Esophagus squamous epithelium (tissue), 4 donors: ENCODE measurements around the gene CA14.

Experiments used
- POLR2A ChIP-seq, 4 donors: fragments of 450-650 bp; IDR thresholded peaks; one replicate each; pipeline ENCODE4 v1.6.1; 2017; ENCODE audit warnings: antibody characterized with exemption in 4 of 4, mild to moderate bottlenecking in 4 of 4, moderate library complexity in 3 of 4
- TF ChIP-seq, protein P1 (sequence below), 6 experiments: fragments of 450-650 bp in 4 of 6; fragments of 200-600 bp in 2 of 6; sonication (generic) in 2 of 6; IDR thresholded peaks; one replicate each; pipeline ENCODE4 v1.5.1; 2016 to 2019; ENCODE audit warnings: antibody characterized with exemption in 6 of 6, mild to moderate bottlenecking in 4 of 6, moderate library complexity in 4 of 6

DNA sequence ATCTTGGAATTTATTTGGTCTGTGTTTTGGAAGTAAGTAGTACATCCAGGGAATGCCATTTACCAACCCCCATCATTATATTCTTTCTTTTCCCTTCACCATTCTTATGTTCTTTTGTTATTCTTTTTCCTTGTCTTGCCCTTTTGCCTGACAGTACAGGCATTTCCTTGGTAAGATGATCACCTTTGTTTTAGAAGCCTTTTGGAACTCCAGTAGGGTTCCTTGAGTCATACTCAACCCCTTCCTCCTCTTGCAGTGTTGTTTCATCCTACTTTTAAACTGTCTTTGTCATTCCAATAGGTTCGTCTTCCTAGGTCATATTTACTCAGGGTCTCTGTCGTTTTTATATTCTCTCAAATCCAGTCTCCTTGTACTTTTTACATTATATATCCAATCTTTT is 45.3 kb downstream of the CA14 start:
- TF ChIP-seq, protein P1, sequence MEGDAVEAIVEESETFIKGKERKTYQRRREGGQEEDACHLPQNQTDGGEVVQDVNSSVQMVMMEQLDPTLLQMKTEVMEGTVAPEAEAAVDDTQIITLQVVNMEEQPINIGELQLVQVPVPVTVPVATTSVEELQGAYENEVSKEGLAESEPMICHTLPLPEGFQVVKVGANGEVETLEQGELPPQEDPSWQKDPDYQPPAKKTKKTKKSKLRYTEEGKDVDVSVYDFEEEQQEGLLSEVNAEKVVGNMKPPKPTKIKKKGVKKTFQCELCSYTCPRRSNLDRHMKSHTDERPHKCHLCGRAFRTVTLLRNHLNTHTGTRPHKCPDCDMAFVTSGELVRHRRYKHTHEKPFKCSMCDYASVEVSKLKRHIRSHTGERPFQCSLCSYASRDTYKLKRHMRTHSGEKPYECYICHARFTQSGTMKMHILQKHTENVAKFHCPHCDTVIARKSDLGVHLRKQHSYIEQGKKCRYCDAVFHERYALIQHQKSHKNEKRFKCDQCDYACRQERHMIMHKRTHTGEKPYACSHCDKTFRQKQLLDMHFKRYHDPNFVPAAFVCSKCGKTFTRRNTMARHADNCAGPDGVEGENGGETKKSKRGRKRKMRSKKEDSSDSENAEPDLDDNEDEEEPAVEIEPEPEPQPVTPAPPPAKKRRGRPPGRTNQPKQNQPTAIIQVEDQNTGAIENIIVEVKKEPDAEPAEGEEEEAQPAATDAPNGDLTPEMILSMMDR (IDR thresholded peaks at IDR 0.05) = no peak
- no peak for TF ChIP-seq POLR2A (IDR thresholded peaks at IDR 0.05)
